Measurements from ENCODE around the gene POTEB2. TPM values are rescaled to one million over a fixed set of nuclear protein-coding genes. Genes with fewer than 3 reads are reported as not detected.

The POTEB2 gene

Small RNA genes within 50 kb of the gene (small RNA-seq; reads per million reads assigned to genes)
- gene AC012414.2 (ENCODE audit: insufficient read depth) (not detected), gene MIR3118-2 (ENCODE audit: insufficient read depth) (not detected), gene RNU6-749P (ENCODE audit: insufficient read depth) (not detected), gene ZNF519P2 (ENCODE audit: insufficient read depth) (not detected)

All from neuronal stem cell (in vitro differentiated cells).